Osteoblast (primary cell): ENCODE results near the gene RAVER2. TPM values are rescaled to one million over a fixed set of nuclear protein-coding genes. Genes with fewer than 3 reads are reported as not detected.

Source experiments
- DNase-seq: peaks from one replicate; pipeline ENCODE4 v3.0.0; 2011; ENCODE audit warnings: low spot score, mixed read lengths; ENCODE audit not compliant: insufficient read length; ENCODE audit errors: missing footprints
- H2AFZ ChIP-seq: 2 replicates; pipeline ENCODE4 v1.6.0; 2011; ENCODE audit warnings: mild to moderate bottlenecking, low read length
- H3K27ac ChIP-seq: 2 replicates; pipeline ENCODE4 v1.5.1; 2011; ENCODE audit warnings: mild to moderate bottlenecking, low read depth, low read length, moderate library complexity
- H3K27me3 ChIP-seq: 2 replicates; pipeline ENCODE4 v1.6.0; 2012; ENCODE audit warnings: mild to moderate bottlenecking, control low read depth, inconsistent platforms, low read length, moderate library complexity; ENCODE audit not compliant: insufficient read depth
- H3K36me3 ChIP-seq: 2 replicates; pipeline ENCODE4 v1.5.1; 2011; ENCODE audit warnings: mild to moderate bottlenecking, low read length, control low read depth, moderate library complexity; ENCODE audit not compliant: insufficient read depth
- H3K4me1 ChIP-seq: 2 replicates; pipeline ENCODE4 v1.5.1; 2011; ENCODE audit warnings: mild to moderate bottlenecking, low read length, control low read depth, moderate library complexity; ENCODE audit not compliant: insufficient read depth
- H3K4me2 ChIP-seq: 2 replicates; pipeline ENCODE4 v1.6.0; 2011; ENCODE audit warnings: mild to moderate bottlenecking, low read length; ENCODE audit not compliant: insufficient read depth
- H3K4me3 ChIP-seq: fragments of 200-600 bp; sonication (generic); 3 replicates; pipeline ENCODE4 v1.5.1; 2012; ENCODE audit warnings: mild to moderate bottlenecking, low read length, inconsistent platforms; ENCODE audit not compliant: insufficient read depth
- H3K79me2 ChIP-seq: 2 replicates; pipeline ENCODE4 v1.6.0; 2012; ENCODE audit warnings: mild to moderate bottlenecking, low read length, control low read depth, inconsistent platforms; ENCODE audit not compliant: insufficient read depth
- H3K9me3 ChIP-seq: 2 replicates; pipeline ENCODE4 v1.5.1; 2011; ENCODE audit warnings: low read depth, low read length, control low read depth
- H4K20me1 ChIP-seq: 2 replicates; pipeline ENCODE4 v1.6.0; 2012; ENCODE audit warnings: mild to moderate bottlenecking, low read length, control low read depth; ENCODE audit not compliant: insufficient read depth
- total RNA-seq: library from RNA; depleted of rRNA; stranded (reverse); fragments of >200 nt; gene quantifications from 2 replicates; pipeline ENCODE4 v1.2.3, GENCODE V29; 2012
- TF ChIP-seq, protein P1 (sequence below): IDR thresholded peaks from 2 replicates; pipeline ENCODE4 v1.5.1; 2011; ENCODE audit warnings: mild to moderate bottlenecking, low read depth, low read length, moderate library complexity; ENCODE audit errors: extremely low read depth

RAVER2 gene
- total RNA-seq, 1 donor = 17.4 TPM

DNA sequence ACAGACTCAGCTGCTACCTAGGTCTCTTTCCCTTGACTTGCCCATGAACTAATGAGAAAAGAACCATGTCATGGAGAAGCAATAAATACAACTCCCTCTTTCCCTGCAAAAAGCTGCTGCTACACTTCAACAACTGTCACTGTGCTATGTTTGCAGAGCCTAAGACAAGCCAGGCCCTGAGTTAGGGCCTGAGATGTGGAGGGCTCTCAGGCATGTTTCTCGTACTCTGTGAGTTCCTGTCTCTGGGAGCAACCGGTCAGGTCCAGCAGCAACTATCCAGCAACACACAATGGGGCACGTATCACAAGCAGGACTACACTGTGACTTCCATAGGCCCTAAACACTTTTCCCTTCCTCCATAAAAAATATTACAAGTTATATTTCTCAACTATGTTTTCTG lies 129.8 kb downstream of the RAVER2 start:
- Histone ChIP-seq H4K20me1 (no peaks in the 10 kb centered on the region), H3K4me2 (no peak overlapping the region), H3K9me3 (no peaks in the 10 kb centered on the region), H3K4me3 (no peak overlapping the region), H3K4me1 (no peaks in the 10 kb centered on the region), H3K27ac (no peak overlapping the region), H3K79me2 (no peaks in the 10 kb centered on the region), H2AFZ (no peak overlapping the region), H3K27me3 (no peaks in the 10 kb centered on the region), H3K36me3 (peaks cover 47% of the 10 kb centered on the region)
- TF ChIP-seq, protein P1, sequence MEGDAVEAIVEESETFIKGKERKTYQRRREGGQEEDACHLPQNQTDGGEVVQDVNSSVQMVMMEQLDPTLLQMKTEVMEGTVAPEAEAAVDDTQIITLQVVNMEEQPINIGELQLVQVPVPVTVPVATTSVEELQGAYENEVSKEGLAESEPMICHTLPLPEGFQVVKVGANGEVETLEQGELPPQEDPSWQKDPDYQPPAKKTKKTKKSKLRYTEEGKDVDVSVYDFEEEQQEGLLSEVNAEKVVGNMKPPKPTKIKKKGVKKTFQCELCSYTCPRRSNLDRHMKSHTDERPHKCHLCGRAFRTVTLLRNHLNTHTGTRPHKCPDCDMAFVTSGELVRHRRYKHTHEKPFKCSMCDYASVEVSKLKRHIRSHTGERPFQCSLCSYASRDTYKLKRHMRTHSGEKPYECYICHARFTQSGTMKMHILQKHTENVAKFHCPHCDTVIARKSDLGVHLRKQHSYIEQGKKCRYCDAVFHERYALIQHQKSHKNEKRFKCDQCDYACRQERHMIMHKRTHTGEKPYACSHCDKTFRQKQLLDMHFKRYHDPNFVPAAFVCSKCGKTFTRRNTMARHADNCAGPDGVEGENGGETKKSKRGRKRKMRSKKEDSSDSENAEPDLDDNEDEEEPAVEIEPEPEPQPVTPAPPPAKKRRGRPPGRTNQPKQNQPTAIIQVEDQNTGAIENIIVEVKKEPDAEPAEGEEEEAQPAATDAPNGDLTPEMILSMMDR = no peak
- DNase-seq = no peak

GRCh38 chr1:64875101-64875500 lies 130.2 kb downstream of the RAVER2 start:
- no peaks in the 10 kb centered on the region for H4K20me1 ChIP-seq
- H3K27me3 ChIP-seq = no peaks in the 10 kb centered on the region
- no peaks in the 10 kb centered on the region for H3K4me1 ChIP-seq
- TF ChIP-seq, protein P1 = no peak
- no peak overlapping the region for H3K27ac ChIP-seq
- no peak overlapping the region for H3K4me3 ChIP-seq
- DNase-seq = no peak
- no peaks in the 10 kb centered on the region for H3K9me3 ChIP-seq
- H3K36me3 ChIP-seq = peaks cover 42% of the 10 kb centered on the region
- H2AFZ ChIP-seq = no peak overlapping the region
- no peak overlapping the region for H3K4me2 ChIP-seq
- H3K79me2 ChIP-seq = peaks cover 3% of the 10 kb centered on the region

GRCh38 chr1:64875606-64876005 lies 130.7 kb downstream of the RAVER2 start:
- TF ChIP-seq, protein P1 = no peak
- H3K9me3 ChIP-seq = no peaks in the 10 kb centered on the region
- no peaks in the 10 kb centered on the region for H4K20me1 ChIP-seq
- H3K36me3 ChIP-seq = peaks cover 37% of the 10 kb centered on the region
- no peaks in the 10 kb centered on the region for H3K4me1 ChIP-seq
- no peak overlapping the region for H3K4me2 ChIP-seq
- DNase-seq = no peak
- H3K27ac ChIP-seq = no peak overlapping the region
- H3K4me3 ChIP-seq = no peak overlapping the region
- peaks cover 3% of the 10 kb centered on the region for H3K79me2 ChIP-seq
- H3K27me3 ChIP-seq = no peaks in the 10 kb centered on the region
- H2AFZ ChIP-seq = no peak overlapping the region

- H3K36me3 ChIP-seq = peaks cover 34% of the 10 kb centered on the region
- no peaks in the 10 kb centered on the region for H3K27me3 ChIP-seq
- no peak overlapping the region for H3K4me2 ChIP-seq
- no peaks in the 10 kb centered on the region for H4K20me1 ChIP-seq
- peaks cover 3% of the 10 kb centered on the region for H3K79me2 ChIP-seq
- TF ChIP-seq, protein P1 = no peak
- no peak overlapping the region for H3K27ac ChIP-seq
- no peak overlapping the region for H2AFZ ChIP-seq
- no peak overlapping the region for H3K4me3 ChIP-seq
- DNase-seq = no peak
- H3K4me1 ChIP-seq = peaks cover 10% of the 10 kb centered on the region
- H3K9me3 ChIP-seq = no peaks in the 10 kb centered on the region
These were observed 132.3 kb downstream of the RAVER2 start for GRCh38 chr1:64877151-64877550.
